ENCODE data around the gene TAP2. TPM values are rescaled to one million over a fixed set of nuclear protein-coding genes. Genes with fewer than 3 reads are reported as not detected.

The TAP2 gene
- polyA plus RNA-seq, 1 experiment, result 15.4 TPM

GRCh38 chr6:32830936-32831335 lies 7.6 kb downstream of the TAP2 start:
- POLR2A ChIA-PET, result no interaction called here

GRCh38 chr6:32830017-32830416 lies 8.5 kb downstream of the TAP2 start:
- POLR2A ChIA-PET, result no interaction called here
- CTCF ChIA-PET, result no interaction called here
- Histone ChIP-seq H3K27me3 (ENCODE audit: control insufficient read depth, insufficient read depth, low read length) (no peaks in the 10 kb centered on the region), H3K27ac (ENCODE audit: low read depth, low read length) (no peak overlapping the region), H3K4me3 (ENCODE audit: low read depth, low read length) (no peak overlapping the region), H3K9me3 (ENCODE audit: control insufficient read depth, insufficient read depth, low read length) (no peaks in the 10 kb centered on the region)
- no peak for DNase-seq (ENCODE audit: low read depth, low spot score)
- no peak for TF ChIP-seq CTCF (IDR thresholded peaks at IDR 0.05; ENCODE audit: low read depth, low read length)

More at GRCh38 chr6:32830936-32831335, 7.6 kb downstream of the TAP2 start:
- Histone ChIP-seq H3K4me3 (ENCODE audit: low read depth, low read length) (no peak overlapping the region), H3K9me3 (ENCODE audit: control insufficient read depth, insufficient read depth, low read length) (no peaks in the 10 kb centered on the region), H3K27ac (ENCODE audit: low read depth, low read length) (no peak overlapping the region), H3K27me3 (ENCODE audit: control insufficient read depth, insufficient read depth, low read length) (no peaks in the 10 kb centered on the region)
- CTCF ChIA-PET, result interaction anchor here (1.4 to 1.5 kb wide), 2 partner anchors 31 to 37 kb away, joined by 7 to 9 read pairs; no protein-coding TSS in a partner anchor
- no peak for DNase-seq (ENCODE audit: low read depth, low spot score)
- TF ChIP-seq CTCF (IDR thresholded peaks at IDR 0.05; ENCODE audit: low read depth, low read length), result no peak

GRCh38 chr6:32829495-32829894 lies 9.0 kb downstream of the TAP2 start:
- no peaks in the 10 kb centered on the region for H3K27me3 ChIP-seq (ENCODE audit: control insufficient read depth, insufficient read depth, low read length)
- DNase-seq (ENCODE audit: low read depth, low spot score), result no peak
- TF ChIP-seq CTCF (IDR thresholded peaks at IDR 0.05; ENCODE audit: low read depth, low read length), result no peak
- no peak overlapping the region for H3K4me3 ChIP-seq (ENCODE audit: low read depth, low read length)
- CTCF ChIA-PET, result interaction anchor here (5.7 kb wide), 1 partner anchor 39 kb away, joined by 87 read pairs; no protein-coding TSS in a partner anchor
- POLR2A ChIA-PET, result no interaction called here
- H3K9me3 ChIP-seq (ENCODE audit: control insufficient read depth, insufficient read depth, low read length), result no peaks in the 10 kb centered on the region
- no peak overlapping the region for H3K27ac ChIP-seq (ENCODE audit: low read depth, low read length)

- POLR2A ChIA-PET, result no interaction called here
- DNase-seq (ENCODE audit: low read depth, low spot score), result no peak
- no peaks in the 10 kb centered on the region for H3K9me3 ChIP-seq (ENCODE audit: control insufficient read depth, insufficient read depth, low read length)
- no peak for TF ChIP-seq CTCF (IDR thresholded peaks at IDR 0.05; ENCODE audit: low read depth, low read length)
- H3K27ac ChIP-seq (ENCODE audit: low read depth, low read length), result no peak overlapping the region
- no peaks in the 10 kb centered on the region for H3K27me3 ChIP-seq (ENCODE audit: control insufficient read depth, insufficient read depth, low read length)
- CTCF ChIA-PET, result interaction anchor here (1.1 to 10.3 kb wide), 5 partner anchors 12 to 41 kb away, joined by 3 to 103 read pairs (median 8); partner anchors contain the start of genes PSMB9, TAP1 and TAP2
- H3K4me3 ChIP-seq (ENCODE audit: low read depth, low read length), result no peak overlapping the region
These were observed 11.5 kb downstream of the TAP2 start for GRCh38 chr6:32827025-32827424.

GRCh38 chr6:32825966-32826365 lies 12.6 kb downstream of the TAP2 start:
- peak; percentile 52 for TF ChIP-seq CTCF (IDR thresholded peaks at IDR 0.05; ENCODE audit: low read depth, low read length)
- no peak for DNase-seq (ENCODE audit: low read depth, low spot score)
- Histone ChIP-seq H3K27me3 (ENCODE audit: control insufficient read depth, insufficient read depth, low read length) (no peaks in the 10 kb centered on the region), H3K4me3 (ENCODE audit: low read depth, low read length) (no peak overlapping the region), H3K27ac (ENCODE audit: low read depth, low read length) (no peak overlapping the region), H3K9me3 (ENCODE audit: control insufficient read depth, insufficient read depth, low read length) (no peaks in the 10 kb centered on the region)
- POLR2A ChIA-PET, result interaction anchor here (0.8 to 1.5 kb wide), 2 partner anchors 12 to 146 kb away, joined by 3 to 5 read pairs; partner anchors contain the start of gene TAP2
- CTCF ChIA-PET, result interaction anchor here (0.6 to 10.3 kb wide), 9 partner anchors 13 to 159 kb away, joined by 3 to 103 read pairs (median 5); partner anchors contain the start of genes PSMB9, TAP1 and TAP2

All from AG04450 (cell line).